K562 (cell line): Measurements from ENCODE around the gene ABLIM1. TPM values are rescaled to one million over a fixed set of nuclear protein-coding genes. Genes with fewer than 3 reads are reported as not detected.

Experiments
- ATAC-seq: fragments of 200-7000 bp; cut with Tn5 transposase; 3 replicates; pipeline ENCODE4 v1.9.1; 2020; ENCODE audit warnings: moderate library complexity
- BruUV-seq: library from RNA; stranded (reverse); fragments of 400-500 nt; replicated peaks from 2 replicates; lab custom pipeline; 2021; lab: Mats Ljungman, UMichigan
- CTCF ChIA-PET: fragments of 300-600 bp; formaldehyde crosslinking; extraction: SDS; loops from one replicate; lab custom pipeline; 2021; ENCODE audit warnings: low intra/inter-chr PET ratio; lab: Yijun Ruan, JAX
- POLR2A ChIA-PET: fragments of 300-600, 350-650 bp; sonication (Branson Sonifier 250); formaldehyde crosslinking; extraction: SDS; loops from one replicate; lab custom pipeline; 2021; ENCODE audit warnings: antibody characterized with exemption, inconsistent platforms; lab: Yijun Ruan, JAX
- DNase-seq, 4 experiments: peaks; one replicate each; pipeline versions ENCODE4 v3.0.0 to v3.0.0-alpha.2; 2011 to 2018; ENCODE audit warnings: low spot score in 3 of 4, mixed read lengths in 3 of 4; ENCODE audit errors: extremely low read depth in 1 of 4
- FAIRE-seq: peaks from 2 replicates; lab custom pipeline; 2011; peaks lifted over from hg19 to GRCh38; lab: Jason Lieb, UNC
- H2AFZ ChIP-seq: 2 replicates; pipeline ENCODE4 v1.6.0; 2011; ENCODE audit warnings: low read depth, low read length, control low read depth, inconsistent platforms
- H3K27ac ChIP-seq: fragments of 200-600 bp; 3 replicates; pipeline ENCODE4 v1.8.0; 2011; ENCODE audit warnings: low read depth, mild to moderate bottlenecking, control low read depth, inconsistent platforms, low read length, moderate library complexity, mixed read lengths; ENCODE audit errors: extremely low read depth
- H3K27me3 ChIP-seq, 2 experiments: fragments of 300-600 bp in 1 of 2; 2 replicates in 1 of 2; 3 replicates in 1 of 2; pipeline versions ENCODE4 v1.6.0 to v1.8.0; 2011; ENCODE audit warnings: inconsistent platforms in 2 of 2, low read length in 2 of 2, mild to moderate bottlenecking in 1 of 2, mixed read lengths in 1 of 2, moderate library complexity in 1 of 2; ENCODE audit not compliant: control insufficient read depth in 2 of 2, insufficient read depth in 2 of 2
- H3K36me3 ChIP-seq: fragments of 300-600 bp; 3 replicates; pipeline ENCODE4 v1.8.0; 2011; ENCODE audit warnings: mild to moderate bottlenecking, low read length, inconsistent platforms; ENCODE audit not compliant: control insufficient read depth, insufficient read depth
- H3K4me1 ChIP-seq, 2 experiments: fragments of 200-600 bp in 1 of 2; replicated peaks in 1 of 2; 2 replicates in 1 of 2; 3 replicates in 1 of 2; pipeline versions ENCODE4 v1.5.1 to v1.8.0; 2011; ENCODE audit warnings: inconsistent platforms in 2 of 2, low read length in 2 of 2, mild to moderate bottlenecking in 1 of 2, mixed read lengths in 1 of 2, moderate library complexity in 1 of 2; ENCODE audit not compliant: control insufficient read depth in 2 of 2, insufficient read depth in 2 of 2
- H3K4me2 ChIP-seq: 2 replicates; pipeline ENCODE4 v1.6.1; 2011; ENCODE audit warnings: low read length, control low read depth, inconsistent platforms, mixed read lengths; ENCODE audit not compliant: insufficient read depth
- H3K4me3 ChIP-seq: fragments of 200-600 bp; sonication (generic), shearing (Covaris generic); 2 replicates; pipeline ENCODE4 v1.5.1; 2016; ENCODE audit warnings: control low read depth, inconsistent platforms
- H3K79me2 ChIP-seq: fragments of 200-600 bp; 3 replicates; pipeline ENCODE4 v1.8.0; 2011; ENCODE audit warnings: low read length, inconsistent platforms; ENCODE audit not compliant: control insufficient read depth, insufficient read depth
- H3K9ac ChIP-seq, 2 experiments: 2 replicates each; pipeline versions ENCODE4 v1.6.0 to v1.6.1; 2011; ENCODE audit warnings: low read depth in 2 of 2, low read length in 2 of 2, control low read depth in 1 of 2, inconsistent platforms in 1 of 2, mild to moderate bottlenecking in 1 of 2, mixed read lengths in 1 of 2; ENCODE audit not compliant: insufficient read depth in 1 of 2
- H3K9me1 ChIP-seq: one replicate; pipeline ENCODE4 v1.6.0; 2011; ENCODE audit warnings: inconsistent platforms, mild to moderate bottlenecking, low read length, moderate library complexity; ENCODE audit not compliant: control insufficient read depth, insufficient read depth
- H3K9me3 ChIP-seq: replicated peaks from 2 replicates; pipeline ENCODE4 v1.5.1; 2011; ENCODE audit warnings: low read depth, low read length, inconsistent platforms; ENCODE audit not compliant: control insufficient read depth, insufficient read depth
- H4K20me1 ChIP-seq: replicated peaks from 2 replicates; pipeline ENCODE4 v1.6.1; 2011; ENCODE audit warnings: low read length, inconsistent platforms, mixed read lengths; ENCODE audit not compliant: control insufficient read depth, insufficient read depth
- CAMTA2 ChIP-seq: fragments of 250-450 bp; sonication (Bioruptor Pico); conservative IDR thresholded peaks from 2 replicates; pipeline ENCODE4 v1.5.1; 2022
- CBX3 ChIP-seq, 2 experiments: IDR thresholded peaks; 1 replicate in 1 of 2; 2 replicates in 1 of 2; pipeline ENCODE4 v1.6.1; 2012; ENCODE audit warnings: inconsistent platforms in 2 of 2, low read length in 2 of 2, borderline replicate concordance in 1 of 2, control low read depth in 1 of 2
- GATA2 ChIP-seq: sonication (generic); formaldehyde crosslinking; IDR thresholded peaks from 2 replicates; pipeline ENCODE4 v1.4.0; 2020; ENCODE audit warnings: mild to moderate bottlenecking, missing genetic modification reagents
- NELFE ChIP-seq: IDR thresholded peaks from 2 replicates; pipeline ENCODE4 v1.6.1; 2011; ENCODE audit warnings: mild to moderate bottlenecking; ENCODE audit not compliant: insufficient read depth, insufficient read length
- OTX1 ChIP-seq: fragments of 450-650 bp; formaldehyde crosslinking; IDR thresholded peaks from 2 replicates; pipeline ENCODE4 v1.4.0; 2022; ENCODE audit warnings: mild to moderate bottlenecking
- U2AF2 ChIP-seq: fragments of 200-400 bp; formaldehyde crosslinking; optimal IDR thresholded peaks from 2 replicates; pipeline ENCODE3; 2017; ENCODE audit warnings: low read depth, mild to moderate bottlenecking, low read length
- ZNF316 ChIP-seq: fragments of 450-650 bp; IDR thresholded peaks from 2 replicates; pipeline ENCODE4 v1.6.1; 2016
- WGBS: fragments of 100-300 bp; shearing (Covaris generic); methylation state at CpG from one replicate; pipeline ENCODE4 v1.1.6; 2016; ENCODE audit warnings: low coverage, mixed read lengths; ENCODE audit not compliant: insufficient coverage; ENCODE audit errors: missing lambda C conversion rate; 5-methylcytosine and 5-hydroxymethylcytosine counted together
- in situ Hi-C: fragments of 300-500 bp; cut with MboI; formaldehyde crosslinking; loops from 4 replicates; pipeline ENCODE4 v1.15.0; 2018; ENCODE audit warnings: inconsistent platforms, mixed read lengths
- intact Hi-C: fragments of 100-400 bp; cut with micrococcal nuclease; formaldehyde crosslinking; loops from 2 replicates; pipeline ENCODE4 v1.14.2; 2022
- polyA plus RNA-seq, 8 experiments: library from polyadenylated mRNA; depleted of rRNA in 4 of 8; stranded (reverse) in 5 of 8; unstranded in 3 of 8; fragments of >200 nt; fragmentation: Nextera tagmentation in 2 of 8; fragmentation: Illumina TruSeq in 1 of 8; extraction: Ambion mirVana in 2 of 8; extraction: Trizol in 1 of 8; gene quantifications; 2 replicates each; pipeline versions ENCODE4 v1.2.1 to v1.2.3, GENCODE V29; 2011 to 2014; ENCODE audit warnings: inconsistent platforms in 1 of 8, missing spikeins in 1 of 8
- total RNA-seq, 7 experiments: library from RNA; depleted of rRNA in 6 of 7; stranded (reverse); fragments of >200 nt in 6 of 7; fragmentation: Illumina TruSeq in 2 of 7; extraction: Trizol in 2 of 7; gene quantifications; 2 replicates each; pipeline versions ENCODE4 v1.2.1 to v1.2.3, GENCODE V29; 2011 to 2021; ENCODE audit warnings: low replicate concordance in 1 of 7

Gene ABLIM1
- total and polyA plus RNA-seq, 9 of the 15 experiments (the other 6 are each of a cell fraction or from before 2014, with no cell fraction given) = 0.07 to 0.49 (median 0.14) TPM; not detected in 6

DNA sequence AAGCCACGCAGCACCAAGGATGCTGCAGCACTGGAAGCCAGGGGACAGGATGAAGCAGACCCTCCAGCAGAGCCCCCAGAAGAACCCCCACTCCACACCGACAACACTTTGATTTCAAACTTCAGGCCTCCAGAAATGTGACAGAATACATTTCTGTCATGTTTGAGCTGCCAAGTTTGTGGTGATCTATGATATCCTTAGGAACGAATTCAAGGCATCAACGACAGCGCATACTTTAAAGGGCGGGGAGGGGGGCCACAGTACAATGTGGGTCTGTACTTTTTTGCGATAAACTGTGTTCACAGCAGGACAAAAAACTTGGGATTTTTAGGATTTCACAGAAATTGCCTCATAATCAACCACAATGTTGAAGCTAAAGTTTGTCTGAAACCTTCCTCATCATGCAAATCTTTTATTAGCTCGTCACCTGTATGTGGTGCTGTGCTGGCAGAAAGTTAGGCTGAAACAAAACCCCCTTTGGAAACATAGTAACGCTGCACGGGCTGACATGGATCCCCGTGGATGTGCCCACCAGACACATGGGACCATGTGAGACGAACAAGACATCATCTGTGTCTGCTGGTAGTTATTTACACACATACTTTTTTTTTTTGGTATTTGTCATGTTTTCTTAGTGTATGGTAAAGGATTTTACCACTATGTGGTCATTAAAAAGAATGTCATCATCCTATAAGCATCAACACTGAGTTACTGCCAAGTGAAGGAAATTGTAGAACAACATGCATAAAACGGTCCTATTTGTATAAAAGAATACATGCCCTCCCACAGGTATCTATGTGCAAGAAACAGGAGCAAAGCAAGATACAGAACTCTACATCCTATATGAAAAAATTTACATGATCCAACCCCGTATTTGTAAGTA, 140.5 kb downstream of the ABLIM1 start:
- no peak for ATAC-seq
- Histone ChIP-seq H3K79me2 (no peaks in the 10 kb centered on the region), H3K4me3 (no peak overlapping the region), H3K4me1 (no peaks in the 10 kb centered on the region), H3K9me1 (no peaks in the 10 kb centered on the region), H3K27ac (no peak overlapping the region), H4K20me1 (no peaks in the 10 kb centered on the region; the same call in 1 of the 2 replicates), H3K27me3 (no peaks in the 10 kb centered on the region; a peak in 1 of 5 replicates), H2AFZ (no peak overlapping the region), H3K9me3 (no peaks in the 10 kb centered on the region), H3K4me2 (no peak overlapping the region), H3K9ac (no peak overlapping the region), H3K36me3 (no peaks in the 10 kb centered on the region)
- in situ Hi-C loops = no loop called here
- FAIRE-seq = no peak
- POLR2A ChIA-PET = no interaction called here
- no peak for TF ChIP-seq CBX3 (IDR thresholded peaks at IDR 0.05; ENCODE audit: borderline replicate concordance in 1 of 2, low read length in 2 of 2)
- TF ChIP-seq CAMTA2 = no peak
- no peak for TF ChIP-seq ZNF316
- TF ChIP-seq OTX1 (CRISPR knock-in tag) = no peak
- TF ChIP-seq NELFE = no peak
- no peak for TF ChIP-seq U2AF2
- TF ChIP-seq GATA2 = no peak
- CTCF ChIA-PET = no interaction called here
- intact Hi-C loops = no loop called here
- WGBS = 0% methylated on average over 12 of the region's 14 CpGs
- no TSS peak for BruUV-seq
- no peak for DNase-seq
